Transverse colon (tissue), 4 donors: ENCODE results near the gene TRIM31.

Experiments
- EP300 ChIP-seq: sonication (generic); formaldehyde crosslinking; IDR thresholded peaks from one replicate; pipeline ENCODE4 v1.6.1; 2017; ENCODE audit warnings: antibody characterized with exemption, low read depth
- POLR2A ChIP-seq: fragments of 450-650 bp; IDR thresholded peaks from one replicate; pipeline ENCODE4 v1.6.1; 2016; ENCODE audit warnings: antibody characterized with exemption, mild to moderate bottlenecking, moderate library complexity
- POLR2AphosphoS5 ChIP-seq, 3 donors: sonication (generic); formaldehyde crosslinking; IDR thresholded peaks; one replicate each; pipeline ENCODE4 v1.6.1; 2016; ENCODE audit warnings: antibody characterized with exemption in 3 of 3
- TF ChIP-seq, protein P1 (sequence below), 5 experiments: fragments of 200-600 bp in 3 of 5; fragments of 450-650 bp in 2 of 5; sonication (generic) in 3 of 5; IDR thresholded peaks; 1 replicate in 2 of 5; 2 replicates in 3 of 5; pipeline ENCODE4 v1.5.1; 2016 to 2017; ENCODE audit warnings: antibody characterized with exemption in 5 of 5, inconsistent platforms in 3 of 5, mild to moderate bottlenecking in 2 of 5, moderate library complexity in 1 of 5

DNA sequence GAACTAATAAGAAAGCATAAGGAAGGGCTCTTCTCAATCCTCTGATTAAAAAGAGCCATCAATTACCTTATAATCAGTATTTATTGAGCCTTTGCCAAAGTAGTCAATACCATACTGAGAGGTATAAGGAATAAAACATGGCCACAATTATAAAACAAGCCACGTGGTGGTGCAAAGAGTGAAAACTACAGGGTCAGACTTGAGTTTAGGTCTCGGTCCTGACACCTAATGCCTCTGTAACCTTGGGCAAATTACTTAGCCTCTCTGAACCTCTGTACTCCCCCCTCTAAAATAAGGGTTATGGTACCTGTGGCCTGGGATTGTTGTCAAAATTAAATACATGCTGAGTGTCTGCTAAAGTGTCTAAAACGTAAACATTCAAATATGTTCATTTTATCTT is 36.3 kb upstream of the TRIM31 start:
- TF ChIP-seq, protein P1, sequence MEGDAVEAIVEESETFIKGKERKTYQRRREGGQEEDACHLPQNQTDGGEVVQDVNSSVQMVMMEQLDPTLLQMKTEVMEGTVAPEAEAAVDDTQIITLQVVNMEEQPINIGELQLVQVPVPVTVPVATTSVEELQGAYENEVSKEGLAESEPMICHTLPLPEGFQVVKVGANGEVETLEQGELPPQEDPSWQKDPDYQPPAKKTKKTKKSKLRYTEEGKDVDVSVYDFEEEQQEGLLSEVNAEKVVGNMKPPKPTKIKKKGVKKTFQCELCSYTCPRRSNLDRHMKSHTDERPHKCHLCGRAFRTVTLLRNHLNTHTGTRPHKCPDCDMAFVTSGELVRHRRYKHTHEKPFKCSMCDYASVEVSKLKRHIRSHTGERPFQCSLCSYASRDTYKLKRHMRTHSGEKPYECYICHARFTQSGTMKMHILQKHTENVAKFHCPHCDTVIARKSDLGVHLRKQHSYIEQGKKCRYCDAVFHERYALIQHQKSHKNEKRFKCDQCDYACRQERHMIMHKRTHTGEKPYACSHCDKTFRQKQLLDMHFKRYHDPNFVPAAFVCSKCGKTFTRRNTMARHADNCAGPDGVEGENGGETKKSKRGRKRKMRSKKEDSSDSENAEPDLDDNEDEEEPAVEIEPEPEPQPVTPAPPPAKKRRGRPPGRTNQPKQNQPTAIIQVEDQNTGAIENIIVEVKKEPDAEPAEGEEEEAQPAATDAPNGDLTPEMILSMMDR (IDR thresholded peaks at IDR 0.05), result no peak
- TF ChIP-seq POLR2A (no peak), POLR2AphosphoS5 (IDR thresholded peaks at IDR 0.05) (no peak), EP300 (no peak)
